GM15510 (cell line): ENCODE measurements around the gene MINDY4.

Source experiments
- POLR2A ChIP-seq: IDR thresholded peaks from 3 replicates; pipeline ENCODE4 v1.6.1; 2011; ENCODE audit warnings: borderline replicate concordance; ENCODE audit not compliant: insufficient read length; ENCODE audit errors: extremely low read depth

Gene MINDY4

GRCh38 chr7:30900053-30900452 is 128.8 kb downstream of the MINDY4 start:
- no peak for TF ChIP-seq POLR2A

- no peak for TF ChIP-seq POLR2A
Measured at GRCh38 chr7:30900803-30901362, 129.7 kb downstream of the MINDY4 start.

GRCh38 chr7:30901856-30902255 is 130.6 kb downstream of the MINDY4 start:
- TF ChIP-seq POLR2A, result no peak

GRCh38 chr7:30902466-30902865 is 131.2 kb downstream of the MINDY4 start:
- no peak for TF ChIP-seq POLR2A

- no peak for TF ChIP-seq POLR2A
Measured at GRCh38 chr7:30903146-30903545, 131.9 kb downstream of the MINDY4 start.

GRCh38 chr7:30904561-30904960 is 133.3 kb downstream of the MINDY4 start:
- no peak for TF ChIP-seq POLR2A

- TF ChIP-seq POLR2A, result no peak
Measured at GRCh38 chr7:30905078-30906012, 134.1 kb downstream of the MINDY4 start.

- no peak for TF ChIP-seq POLR2A
Measured at GRCh38 chr7:30906014-30906413, 134.8 kb downstream of the MINDY4 start.

- no peak for TF ChIP-seq POLR2A
Measured at GRCh38 chr7:30906515-30907240, 135.5 kb downstream of the MINDY4 start.

- no peak for TF ChIP-seq POLR2A
Measured at GRCh38 chr7:30907527-30908267, 136.5 kb downstream of the MINDY4 start.

- TF ChIP-seq POLR2A, result no peak
Measured at GRCh38 chr7:30908681-30909080, 137.5 kb downstream of the MINDY4 start.

GRCh38 chr7:30909431-30909830 is 138.2 kb downstream of the MINDY4 start:
- TF ChIP-seq POLR2A, result no peak

- no peak for TF ChIP-seq POLR2A
Measured at GRCh38 chr7:30910411-30911073, 139.3 kb downstream of the MINDY4 start.

GRCh38 chr7:30911133-30911532 is 139.9 kb downstream of the MINDY4 start:
- TF ChIP-seq POLR2A, result no peak
